HG03460 (cell line): ENCODE measurements around the gene LGALS9B.
"Not testable (repeated sequence)": the region's sequence is repeated elsewhere in the genome, so short reads cannot be mapped to it uniquely, and the experiment has no call there.

ENCODE experiments used
- ATAC-seq: cut with Tn5 transposase; IDR thresholded peaks from one replicate; pipeline ENCODE4 v1.9.1; 2021; ENCODE audit not compliant: unreplicated experiment

The LGALS9B gene

DNA sequence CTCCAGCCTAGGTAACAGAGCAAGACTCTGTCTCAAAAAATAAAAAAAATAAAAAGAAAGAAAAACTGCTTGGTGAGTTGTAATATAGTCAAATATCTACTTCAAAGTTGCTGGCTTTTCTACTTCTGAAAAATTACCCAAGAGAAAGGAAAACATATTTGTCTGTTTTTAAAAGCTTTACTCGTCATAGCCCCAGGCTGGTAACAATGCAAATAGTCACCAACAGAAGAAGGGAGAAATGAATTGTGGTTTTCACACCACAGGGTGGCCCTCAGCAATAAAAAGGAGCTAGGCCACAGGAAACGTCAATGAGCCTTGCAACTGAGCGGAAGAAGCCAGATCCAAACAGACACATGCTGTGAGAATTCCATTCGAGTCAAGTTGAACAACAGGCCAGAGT, 1.8 kb upstream of the LGALS9B start:
- not testable (repeated sequence) for ATAC-seq

DNA sequence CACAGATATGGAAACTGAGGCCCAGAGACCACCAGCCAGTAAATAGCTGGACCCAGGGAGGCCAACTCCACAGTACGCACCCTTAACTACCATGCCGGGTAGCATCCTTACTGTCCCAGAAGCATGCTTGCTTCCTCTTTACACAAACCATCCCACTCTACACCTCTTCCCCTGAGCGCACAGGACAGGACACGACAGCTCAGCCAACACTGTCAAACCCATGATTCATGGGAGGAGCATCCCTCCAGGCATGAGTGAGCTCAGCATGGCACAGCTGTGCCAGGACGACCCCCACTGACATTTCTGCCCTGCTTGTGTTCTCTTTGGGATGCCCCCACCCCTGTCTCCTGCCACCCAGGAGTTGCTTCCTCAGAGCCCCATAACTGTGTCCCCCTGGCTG, 340 bp downstream of the LGALS9B start:
- ATAC-seq = not testable (repeated sequence)

DNA sequence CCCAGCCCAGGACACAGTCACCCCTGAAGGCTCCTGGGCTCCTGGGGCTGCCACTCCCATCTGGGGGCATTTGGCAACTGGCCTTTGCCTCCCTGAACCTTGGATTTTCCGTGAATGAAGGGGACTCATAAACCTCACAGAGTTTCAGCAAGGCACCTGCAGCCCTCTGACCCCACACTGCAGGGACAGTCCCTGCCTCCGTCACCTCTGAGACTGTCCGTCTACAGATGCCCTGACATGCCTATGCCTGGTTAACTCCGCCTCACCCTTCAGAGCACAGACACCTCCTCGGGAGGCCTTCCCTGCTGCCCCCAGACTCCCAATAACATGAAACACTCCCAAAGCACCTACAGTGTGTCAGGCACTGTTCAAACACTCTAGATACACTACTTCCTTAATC, 786 bp downstream of the LGALS9B start:
- ATAC-seq = not testable (repeated sequence)

DNA sequence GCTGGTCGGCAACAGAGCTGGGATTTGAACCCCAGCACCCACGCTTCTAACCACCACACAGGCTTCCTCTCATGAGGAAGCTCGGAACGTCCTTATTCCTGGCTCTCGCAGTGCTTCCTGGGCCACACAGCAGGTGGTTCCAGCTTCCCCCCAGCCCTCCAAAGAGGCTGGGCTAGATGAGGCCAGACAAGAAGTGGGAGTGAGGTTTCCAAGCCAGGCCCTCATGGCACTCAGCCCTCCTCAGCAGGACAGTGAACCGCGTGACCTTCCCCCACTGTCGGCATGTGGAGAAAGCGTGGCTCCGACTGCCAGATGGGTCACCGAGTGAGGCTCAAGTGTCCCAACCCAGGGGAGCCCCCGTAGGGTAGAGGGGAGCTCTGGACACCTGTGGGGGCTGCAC, 1.8 kb downstream of the LGALS9B start:
- ATAC-seq = not testable (repeated sequence)

- not testable (repeated sequence) for ATAC-seq
These were observed 2.4 kb downstream of the LGALS9B start for GRCh38 chr17:20464854-20465414.

DNA sequence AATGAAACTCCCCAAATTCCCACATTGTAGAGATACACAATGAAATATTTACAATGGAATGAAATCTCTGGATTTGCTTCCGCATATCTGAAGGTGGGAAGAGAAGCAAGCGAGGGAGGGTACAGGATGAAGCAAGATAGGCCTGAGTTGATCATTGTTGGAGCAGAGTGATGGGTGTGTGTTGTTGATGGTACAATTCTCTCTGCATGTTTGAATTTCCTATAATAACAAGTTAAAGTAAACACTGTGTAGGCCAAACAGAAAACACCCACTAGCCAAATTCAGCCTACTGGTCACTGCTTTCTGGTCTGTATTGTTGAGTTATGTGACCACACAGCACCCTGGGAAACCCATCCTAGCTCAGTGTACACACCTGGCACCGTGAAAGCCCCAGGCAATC, 5.2 kb downstream of the LGALS9B start:
- ATAC-seq = not testable (repeated sequence)

DNA sequence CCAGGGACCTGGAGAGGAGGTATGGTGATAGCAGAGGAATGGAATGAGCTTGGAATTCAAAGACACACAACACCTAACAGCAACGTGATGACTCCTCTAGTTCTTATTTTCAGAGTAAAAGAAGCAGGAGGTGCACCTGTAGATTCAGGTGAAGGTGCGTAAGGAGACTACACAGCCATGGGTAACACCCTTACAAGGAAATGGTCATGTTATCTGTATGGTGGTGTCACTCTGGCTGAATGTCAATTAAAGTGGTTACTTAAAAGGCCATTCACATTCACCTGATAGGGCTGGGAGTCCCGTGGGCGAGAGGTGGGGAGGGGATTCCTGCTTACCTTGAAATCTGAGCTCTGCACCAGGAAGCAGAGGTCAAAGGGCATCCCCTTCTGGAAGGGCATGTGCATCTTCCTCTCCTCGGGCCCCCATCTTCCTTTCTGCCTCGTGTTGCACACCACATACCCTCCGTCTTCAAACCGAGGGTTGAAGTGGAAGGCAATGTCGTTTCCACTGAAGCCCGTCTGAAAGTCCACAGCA, 9.4 kb downstream of the LGALS9B start:
- ATAC-seq = not testable (repeated sequence)

GRCh38 chr17:20455106-20455505, 12.2 kb downstream of the LGALS9B start:
- ATAC-seq = not testable (repeated sequence)

- ATAC-seq = not testable (repeated sequence)
These were observed 13.4 kb downstream of the LGALS9B start for GRCh38 chr17:20453820-20454434.

GRCh38 chr17:20450852-20451251, 16.5 kb downstream of the LGALS9B start:
- ATAC-seq = not testable (repeated sequence)

GRCh38 chr17:20447534-20448321, 19.6 kb downstream of the LGALS9B start:
- not testable (repeated sequence) for ATAC-seq

GRCh38 chr17:20446895-20447294, 20.4 kb downstream of the LGALS9B start:
- not testable (repeated sequence) for ATAC-seq

DNA sequence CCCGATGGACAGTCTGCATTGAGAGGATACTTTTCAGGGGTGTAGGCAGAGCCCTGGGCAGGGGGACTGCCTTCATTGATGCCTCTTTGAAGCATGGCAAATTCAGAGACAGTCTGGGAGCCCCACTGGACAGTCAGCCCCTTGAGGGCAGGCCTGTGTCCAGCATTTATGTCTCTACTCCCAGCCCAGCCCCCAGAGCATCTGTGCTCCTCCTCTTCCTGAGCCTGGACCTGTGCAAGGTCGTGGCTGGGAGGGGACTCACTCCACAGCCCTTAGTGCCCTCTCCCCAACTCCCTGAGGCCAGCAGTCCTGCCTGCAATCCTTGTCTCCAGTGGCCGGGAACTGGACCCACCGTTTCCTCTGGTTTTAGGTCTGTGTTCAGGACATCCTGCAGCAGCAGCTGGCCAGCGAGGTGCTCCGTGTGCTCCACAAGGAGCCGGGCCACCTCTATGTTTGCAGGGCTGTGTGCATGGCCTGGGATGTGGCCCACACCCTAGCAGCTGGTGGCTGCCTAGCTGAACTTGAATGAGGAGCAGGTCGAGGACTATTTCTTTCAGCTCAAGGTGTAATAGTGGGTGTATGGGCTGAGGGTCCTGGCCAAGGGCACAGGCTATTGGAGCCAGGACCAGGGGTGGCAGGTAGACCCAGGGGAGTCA, 22.6 kb downstream of the LGALS9B start:
- not testable (repeated sequence) for ATAC-seq

DNA sequence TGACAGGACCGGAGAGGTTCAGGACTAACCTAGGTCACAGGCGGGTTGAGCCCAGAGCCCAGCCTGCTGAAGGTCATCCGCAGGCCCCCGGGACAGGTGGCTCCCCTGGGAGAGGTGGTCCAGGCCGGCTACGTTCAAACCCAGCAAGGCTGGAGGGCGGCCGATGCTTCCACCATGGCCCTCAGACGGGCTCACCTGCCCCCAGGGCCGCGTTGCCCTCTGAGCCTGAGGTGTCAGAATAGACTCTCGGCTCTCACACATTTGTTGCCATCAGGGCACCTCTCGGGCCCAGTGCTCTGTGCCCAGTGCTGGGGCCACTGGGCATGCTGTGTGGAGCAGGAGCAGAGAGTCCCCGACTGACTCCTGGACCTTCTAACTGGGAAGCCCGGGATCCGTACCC, 23.2 kb downstream of the LGALS9B start:
- ATAC-seq = not testable (repeated sequence)

GRCh38 chr17:20443632-20444031, 23.7 kb downstream of the LGALS9B start:
- ATAC-seq = not testable (repeated sequence)

GRCh38 chr17:20440665-20441064, 26.7 kb downstream of the LGALS9B start:
- ATAC-seq = not testable (repeated sequence)

- not testable (repeated sequence) for ATAC-seq
These were observed 32.2 kb downstream of the LGALS9B start for GRCh38 chr17:20435166-20435565.

- not testable (repeated sequence) for ATAC-seq
These were observed 34.0 kb downstream of the LGALS9B start for GRCh38 chr17:20433382-20433781.

- ATAC-seq = not testable (repeated sequence)
These were observed 40.1 kb downstream of the LGALS9B start for GRCh38 chr17:20427264-20427663.

DNA sequence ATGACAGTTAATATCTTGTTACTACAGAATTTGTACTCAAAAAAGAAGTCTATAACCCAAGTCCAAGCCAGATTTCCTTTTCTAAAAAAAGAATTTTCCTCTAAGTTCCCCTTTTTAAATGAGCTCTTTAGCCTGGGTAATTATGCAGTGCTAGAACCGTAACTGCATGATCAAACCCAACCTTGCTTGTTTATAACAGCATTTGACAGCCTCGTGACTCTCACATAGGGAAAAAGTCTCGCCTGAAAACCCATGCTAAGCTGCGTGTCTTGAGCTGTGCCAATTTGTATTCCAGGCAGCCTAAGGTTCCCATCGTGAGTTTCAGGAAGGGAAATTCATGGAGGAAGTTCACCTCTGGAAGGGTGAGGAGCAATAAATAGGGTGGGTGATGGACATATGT, 44.5 kb downstream of the LGALS9B start:
- ATAC-seq = not testable (repeated sequence)

GRCh38 chr17:20418838-20419237, 48.5 kb downstream of the LGALS9B start:
- not testable (repeated sequence) for ATAC-seq
